ENCODE measurements around the gene FHIT. TPM values are rescaled to one million over a fixed set of nuclear protein-coding genes. Genes with fewer than 3 reads are reported as not detected.
A peak's percentile ranks its signal among the peaks of the same experiment; 100 is the strongest.

FHIT gene
- total and polyA plus RNA-seq, 2 of the 4 experiments (the other 2 are of a cell fraction) = 0.07 TPM; not detected in 1

- H3K9me1 ChIP-seq (ENCODE audit: insufficient read depth, low read length) = no peaks in the 10 kb centered on the region
- H3K27ac ChIP-seq (ENCODE audit: insufficient read depth, low read length) = no peak overlapping the region
- H3K4me1 ChIP-seq (ENCODE audit: control insufficient read depth, insufficient read depth, low read length) = peaks cover 5% of the 10 kb centered on the region
- H3K23ac ChIP-seq (ENCODE audit: low read depth, low read length) = no peak overlapping the region
- H4K91ac ChIP-seq (ENCODE audit: insufficient read depth, low read depth, low read length) = no peak overlapping the region
- H4K20me1 ChIP-seq (ENCODE audit: insufficient read depth, low read length) = no peaks in the 10 kb centered on the region
- TF ChIP-seq MXI1 (IDR thresholded peaks at IDR 0.05; ENCODE audit: borderline replicate concordance, low read depth, low read length) (no peak), MAFK (IDR thresholded peaks at IDR 0.05; ENCODE audit: low read depth, low read length) (no peak), USF2 (IDR thresholded peaks at IDR 0.05; ENCODE audit: low read depth, low read length) (no peak), BHLHE40 (IDR thresholded peaks at IDR 0.05; ENCODE audit: low read depth, low read length) (no peak), MAZ (IDR thresholded peaks at IDR 0.05; ENCODE audit: borderline replicate concordance, low read depth, low read length) (no peak), FOS (IDR thresholded peaks at IDR 0.05; ENCODE audit: low read depth, low read length) (no peak), RFX5 (IDR thresholded peaks at IDR 0.05; ENCODE audit: low read depth, low read length) (no peak), CEBPB (IDR thresholded peaks at IDR 0.05; ENCODE audit: low read depth, low read length) (no peak), POLR2A (IDR thresholded peaks at IDR 0.05; ENCODE audit: low read depth, low read length) (no peak), CHD1 (IDR thresholded peaks at IDR 0.05; ENCODE audit: low read depth, low read length) (no peak), SMC3 (IDR thresholded peaks at IDR 0.05; ENCODE audit: low read depth, low read length) (no peak)
- TF ChIP-seq, protein P1, sequence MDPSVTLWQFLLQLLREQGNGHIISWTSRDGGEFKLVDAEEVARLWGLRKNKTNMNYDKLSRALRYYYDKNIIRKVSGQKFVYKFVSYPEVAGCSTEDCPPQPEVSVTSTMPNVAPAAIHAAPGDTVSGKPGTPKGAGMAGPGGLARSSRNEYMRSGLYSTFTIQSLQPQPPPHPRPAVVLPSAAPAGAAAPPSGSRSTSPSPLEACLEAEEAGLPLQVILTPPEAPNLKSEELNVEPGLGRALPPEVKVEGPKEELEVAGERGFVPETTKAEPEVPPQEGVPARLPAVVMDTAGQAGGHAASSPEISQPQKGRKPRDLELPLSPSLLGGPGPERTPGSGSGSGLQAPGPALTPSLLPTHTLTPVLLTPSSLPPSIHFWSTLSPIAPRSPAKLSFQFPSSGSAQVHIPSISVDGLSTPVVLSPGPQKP (IDR thresholded peaks at IDR 0.05; ENCODE audit: borderline replicate concordance, low read depth, low read length) = no peak
- DNase-seq (no peak), ATAC-seq (ENCODE audit: low read depth) (no peak)
- CTCF ChIA-PET = no interaction called here
- no peak overlapping the region for H2BK5ac ChIP-seq (ENCODE audit: low read depth, low read length, poor library complexity, severe bottlenecking)
- POLR2A ChIA-PET (ENCODE audit: unreplicated experiment) = no interaction called here
- intact Hi-C loops (cut with micrococcal nuclease) = no loop called here
- no peak overlapping the region for H3K14ac ChIP-seq (replicated peaks; ENCODE audit: low read depth, low read length)
- no peaks in the 10 kb centered on the region for H3K79me1 ChIP-seq (ENCODE audit: low read depth in 1 of 2, low read length in 2 of 2)
- no peak overlapping the region for H2AK9ac ChIP-seq (replicated peaks; ENCODE audit: low read depth, low read length, poor library complexity)
- H4K5ac ChIP-seq (ENCODE audit: low read depth, low read length) = no peak overlapping the region
- H2BK20ac ChIP-seq (ENCODE audit: low read depth, low read length) = peak overlapping the region; percentile 74; the same call in 1 of the 2 replicates
- no TSS peak for BruUV-seq (replicated peaks)
- H4K8ac ChIP-seq (ENCODE audit: low read depth in 2 of 2, low read length in 2 of 2) = no peak overlapping the region
- H3K4me3 ChIP-seq (ENCODE audit: insufficient read depth, low read depth, low read length) = no peak overlapping the region
- dilution Hi-C loops (cut with HindIII; ENCODE audit: low sequenced_read_pairs, unreplicated experiment) = no loop called here
- H3K4me2 ChIP-seq (ENCODE audit: low read depth, low read length) = no peak overlapping the region
- no peak overlapping the region; the same call in 1 of the 2 replicates for H2AK5ac ChIP-seq (ENCODE audit: low read depth, low read length)
- no peak overlapping the region for H2AFZ ChIP-seq (replicated peaks; ENCODE audit: low read length, poor library complexity)
- no peak overlapping the region for H2BK15ac ChIP-seq (ENCODE audit: low read depth, low read length)
- H3K4ac ChIP-seq (ENCODE audit: low read depth, low read length) = no peak overlapping the region
- H3K27me3 ChIP-seq (ENCODE audit: control insufficient read depth, insufficient read depth, low read length) = peaks cover 14% of the 10 kb centered on the region
- no peak overlapping the region for H3K56ac ChIP-seq (ENCODE audit: extremely low read depth, insufficient read depth, low read length)
- H3K9me3 ChIP-seq (ENCODE audit: control insufficient read depth, insufficient read depth, low read length) = no peaks in the 10 kb centered on the region
- H3K18ac ChIP-seq (ENCODE audit: low read depth, low read length) = no peak overlapping the region; the same call in 1 of the 2 replicates
- in situ Hi-C loops (cut with MboI; ENCODE audit: low sequenced_read_pairs) = no loop called here
- H2BK120ac ChIP-seq (ENCODE audit: low read depth, low read length) = no peak overlapping the region
- no peaks in the 10 kb centered on the region for H3K36me3 ChIP-seq (ENCODE audit: control insufficient read depth, insufficient read depth, low read length)
- H3K9ac ChIP-seq (ENCODE audit: low read depth, low read length) = no peak overlapping the region
These were observed 886.8 kb downstream of the FHIT start for GRCh38 chr3:60364475-60364874.
